Erythroblast (primary cell): Measurements from ENCODE around the gene PDGFC.

ENCODE experiments used
- GATA1 ChIP-seq: IDR thresholded peaks from 2 replicates; pipeline ENCODE4 v1.6.1; 2011; ENCODE audit warnings: low read depth, mild to moderate bottlenecking, control low read depth, low read length, moderate library complexity
- POLR2A ChIP-seq: IDR thresholded peaks from 2 replicates; pipeline ENCODE4 v1.6.1; 2011; ENCODE audit warnings: mild to moderate bottlenecking, low read length

- TF ChIP-seq POLR2A (no peak), GATA1 (no peak)
Measured at GRCh38 chr4:157012296-157012695, 40.7 kb upstream of the PDGFC start.
